ENCODE results near the gene SGSM2.

Gene SGSM2

GRCh38 chr17:2321399-2321798, 15.9 kb upstream of the SGSM2 start:
- H3K9me3 Mint-ChIP-seq = no peaks in the 10 kb centered on the region
- no peak overlapping the region for H3K4me3 Mint-ChIP-seq
- peaks cover 19% of the 10 kb centered on the region for H3K36me3 Mint-ChIP-seq
- H3K27me3 Mint-ChIP-seq = no peaks in the 10 kb centered on the region
- H3K27ac Mint-ChIP-seq = no peak overlapping the region
- H3K4me1 Mint-ChIP-seq = peaks cover 4% of the 10 kb centered on the region

DNA sequence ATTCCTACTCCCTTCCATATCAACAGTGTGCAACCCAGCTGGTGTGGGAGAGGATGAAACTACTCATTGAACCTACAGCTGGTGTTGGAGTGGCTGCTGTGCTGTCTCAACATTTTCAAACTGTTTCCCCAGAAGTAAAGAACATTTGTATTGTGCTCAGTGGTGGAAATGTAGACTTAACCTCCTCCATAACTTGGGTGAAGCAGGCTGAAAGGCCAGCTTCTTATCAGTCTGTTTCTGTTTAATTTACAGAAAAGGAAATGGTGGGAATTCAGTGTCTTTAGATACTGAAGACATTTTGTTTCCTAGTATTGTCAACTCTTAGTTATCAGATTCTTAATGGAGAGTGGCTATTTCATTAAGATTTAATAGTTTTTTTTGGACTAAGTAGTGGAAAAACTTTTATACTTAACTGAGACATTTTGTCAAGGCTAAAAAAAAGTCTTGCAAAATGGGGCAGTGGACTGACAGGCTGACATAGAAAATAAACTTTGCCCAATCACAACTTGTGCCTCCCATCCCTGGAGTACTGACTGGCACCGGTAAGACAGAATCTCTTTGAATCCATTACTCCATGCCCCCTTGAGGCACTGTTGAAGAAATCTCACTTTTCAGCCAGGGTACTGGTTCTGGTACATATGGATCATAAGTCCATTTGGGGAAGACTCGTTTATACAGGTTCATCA, 13.5 kb upstream of the SGSM2 start:
- H3K27me3 Mint-ChIP-seq = no peaks in the 10 kb centered on the region
- H3K4me3 Mint-ChIP-seq = no peak overlapping the region
- peaks cover 4% of the 10 kb centered on the region for H3K4me1 Mint-ChIP-seq
- H3K36me3 Mint-ChIP-seq = peaks cover 21% of the 10 kb centered on the region
- no peaks in the 10 kb centered on the region for H3K9me3 Mint-ChIP-seq
- no peak overlapping the region for H3K27ac Mint-ChIP-seq

DNA sequence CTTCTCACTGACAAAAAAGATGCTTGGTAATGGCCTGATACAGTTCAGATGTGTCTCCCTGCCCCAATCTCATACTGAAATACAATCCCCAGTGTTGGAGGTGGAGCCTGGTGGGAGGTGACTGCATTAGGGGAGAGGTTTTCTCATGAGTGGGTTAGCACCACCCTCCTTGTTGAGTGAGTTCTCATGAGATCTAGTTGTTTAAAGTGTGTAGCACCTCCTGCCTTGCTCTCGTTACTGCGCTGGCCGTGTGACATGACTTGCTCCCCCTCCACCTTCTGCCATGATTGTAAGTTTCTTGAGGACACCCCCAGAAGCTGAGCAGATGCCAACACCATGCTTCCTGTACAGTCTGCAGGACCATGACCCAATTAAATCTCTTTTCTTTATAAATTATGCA, 6.0 kb upstream of the SGSM2 start:
- Mint-ChIP-seq H3K4me1 (peaks cover 10% of the 10 kb centered on the region), H3K9me3 (no peaks in the 10 kb centered on the region), H3K36me3 (peaks cover 26% of the 10 kb centered on the region), H3K27me3 (no peaks in the 10 kb centered on the region), H3K4me3 (no peak overlapping the region), H3K27ac (no peak overlapping the region)

DNA sequence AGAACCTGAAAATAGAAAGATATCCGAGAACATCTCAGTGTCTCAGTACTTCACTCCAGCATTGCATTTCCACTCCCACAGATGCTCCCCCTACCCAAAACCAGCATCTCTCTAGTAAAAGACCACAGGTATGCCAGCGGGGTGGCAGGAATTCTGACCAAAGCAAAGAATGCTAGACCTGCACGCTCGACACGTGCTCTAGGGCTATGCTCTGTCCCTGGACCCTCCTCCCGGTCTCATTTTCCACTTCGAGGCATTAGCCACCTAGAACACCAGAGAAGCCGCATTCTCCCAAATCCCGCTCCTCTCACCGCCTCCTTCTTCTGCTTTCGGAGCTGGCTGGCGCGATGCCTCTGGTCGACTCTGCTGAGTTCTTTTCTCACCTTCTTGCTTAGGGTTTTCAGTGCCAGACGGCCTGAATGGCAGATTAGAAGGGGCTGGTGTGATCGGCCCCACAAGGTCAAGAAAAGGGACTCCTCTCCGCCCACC, 1.5 kb upstream of the SGSM2 start:
- Mint-ChIP-seq H3K4me1 (peaks cover 14% of the 10 kb centered on the region), H3K27ac (peak overlapping the region; percentile 99), H3K27me3 (no peaks in the 10 kb centered on the region), H3K36me3 (peaks cover 14% of the 10 kb centered on the region), H3K9me3 (no peaks in the 10 kb centered on the region), H3K4me3 (no peak overlapping the region)

- peaks cover 14% of the 10 kb centered on the region for H3K36me3 Mint-ChIP-seq
- peaks cover 14% of the 10 kb centered on the region for H3K4me1 Mint-ChIP-seq
- H3K4me3 Mint-ChIP-seq = peak within 1 kb of the TSS; percentile 77
- no peaks in the 10 kb centered on the region for H3K9me3 Mint-ChIP-seq
- H3K27ac Mint-ChIP-seq = peak within 1 kb of the TSS; percentile 99
- no peaks in the 10 kb centered on the region for H3K27me3 Mint-ChIP-seq
These were observed 968 bp upstream of the SGSM2 start, which contains the start of gene TSR1 for GRCh38 chr17:2336215-2336851. TSR1 (minus strand) TSS chr17:2336457; CDS start chr17:2336427, 30 bp downstream.

- Mint-ChIP-seq H3K4me1 (peaks cover 17% of the 10 kb centered on the region), H3K27me3 (no peaks in the 10 kb centered on the region), H3K27ac (peak overlapping the region; percentile 70), H3K9me3 (no peaks in the 10 kb centered on the region), H3K4me3 (peak overlapping the region; percentile 86), H3K36me3 (peaks cover 17% of the 10 kb centered on the region)
These were observed 428 bp downstream of the SGSM2 start for GRCh38 chr17:2337544-2338314.

DNA sequence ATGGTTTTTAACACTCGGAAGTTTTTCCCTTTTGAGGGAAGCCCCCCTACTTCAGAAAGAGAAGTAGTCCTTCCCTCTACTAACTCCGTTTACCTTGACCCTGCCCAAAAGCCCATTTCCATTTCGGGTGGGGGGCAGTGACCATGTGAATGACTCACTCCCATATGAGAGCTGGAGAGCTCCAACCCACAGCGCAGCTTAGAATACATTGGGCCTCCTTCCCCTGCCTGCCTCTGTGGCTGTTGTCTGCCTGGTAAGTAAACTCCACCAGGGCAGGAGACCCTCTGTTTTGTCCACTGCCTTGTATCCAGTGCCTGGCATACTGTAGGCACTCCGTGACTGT, 985 bp downstream of the SGSM2 start:
- Mint-ChIP-seq H3K27me3 (no peaks in the 10 kb centered on the region), H3K27ac (peak overlapping the region; percentile 70), H3K36me3 (peaks cover 17% of the 10 kb centered on the region), H3K4me1 (peaks cover 20% of the 10 kb centered on the region), H3K4me3 (peak overlapping the region; percentile 86), H3K9me3 (no peaks in the 10 kb centered on the region)

GRCh38 chr17:2343421-2343820, 6.1 kb downstream of the SGSM2 start:
- Mint-ChIP-seq H3K27ac (no peak overlapping the region), H3K4me3 (no peak overlapping the region), H3K4me1 (peaks cover 20% of the 10 kb centered on the region), H3K36me3 (peaks cover 4% of the 10 kb centered on the region), H3K27me3 (no peaks in the 10 kb centered on the region), H3K9me3 (no peaks in the 10 kb centered on the region)

DNA sequence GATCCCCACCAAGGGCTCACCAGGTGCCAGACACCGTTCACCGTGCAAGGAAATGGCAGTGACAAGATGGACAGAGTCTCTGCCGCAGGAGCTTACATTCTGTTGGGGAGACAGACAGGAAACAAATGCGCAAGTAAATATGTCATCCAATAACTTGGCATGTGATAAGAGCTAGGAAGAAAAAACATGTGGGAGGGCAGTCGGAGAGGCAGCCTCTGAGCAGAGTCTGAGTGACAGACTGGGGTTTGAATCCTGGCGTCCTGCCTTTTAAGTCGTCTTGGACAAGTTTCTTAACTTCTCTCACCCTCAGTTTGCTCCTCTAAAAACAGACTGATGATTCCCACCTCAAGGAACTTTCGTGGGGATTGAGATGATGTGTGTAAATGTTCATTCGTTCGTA, 7.2 kb downstream of the SGSM2 start:
- H3K27me3 Mint-ChIP-seq = no peaks in the 10 kb centered on the region
- H3K4me1 Mint-ChIP-seq = peaks cover 13% of the 10 kb centered on the region
- no peak overlapping the region for H3K27ac Mint-ChIP-seq
- no peaks in the 10 kb centered on the region for H3K9me3 Mint-ChIP-seq
- no peak overlapping the region for H3K4me3 Mint-ChIP-seq
- H3K36me3 Mint-ChIP-seq = peaks cover 4% of the 10 kb centered on the region

DNA sequence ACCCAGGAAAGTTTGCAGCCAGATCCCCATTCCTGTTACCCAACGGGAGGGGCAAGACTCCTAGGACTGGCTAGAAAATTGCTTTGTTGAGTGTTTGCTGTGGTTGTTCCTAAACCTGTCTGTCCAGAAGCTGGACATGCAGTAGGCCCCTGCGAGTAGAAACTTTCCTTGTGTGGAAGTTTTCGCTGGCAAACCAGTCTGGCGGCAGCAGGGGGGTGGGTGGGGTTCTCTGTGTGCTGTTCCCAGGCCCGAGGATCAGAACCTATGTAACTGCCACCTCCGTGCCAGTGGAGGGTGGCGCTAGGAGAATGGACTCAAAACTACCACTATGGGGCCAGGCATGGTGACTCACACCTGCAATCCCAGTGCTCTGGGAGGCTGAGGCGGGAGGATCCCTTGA, 9.2 kb downstream of the SGSM2 start:
- H3K9me3 Mint-ChIP-seq = no peaks in the 10 kb centered on the region
- H3K36me3 Mint-ChIP-seq = peaks cover 4% of the 10 kb centered on the region
- H3K27me3 Mint-ChIP-seq = no peaks in the 10 kb centered on the region
- H3K4me1 Mint-ChIP-seq = peaks cover 10% of the 10 kb centered on the region
- no peak overlapping the region for H3K27ac Mint-ChIP-seq
- H3K4me3 Mint-ChIP-seq = no peak overlapping the region

- H3K27me3 Mint-ChIP-seq = no peaks in the 10 kb centered on the region
- H3K4me1 Mint-ChIP-seq = peaks cover 7% of the 10 kb centered on the region
- no peak overlapping the region for H3K4me3 Mint-ChIP-seq
- no peak overlapping the region for H3K27ac Mint-ChIP-seq
- no peaks in the 10 kb centered on the region for H3K9me3 Mint-ChIP-seq
- H3K36me3 Mint-ChIP-seq = peaks cover 2% of the 10 kb centered on the region
These were observed 10.7 kb downstream of the SGSM2 start for GRCh38 chr17:2347805-2348685.

DNA sequence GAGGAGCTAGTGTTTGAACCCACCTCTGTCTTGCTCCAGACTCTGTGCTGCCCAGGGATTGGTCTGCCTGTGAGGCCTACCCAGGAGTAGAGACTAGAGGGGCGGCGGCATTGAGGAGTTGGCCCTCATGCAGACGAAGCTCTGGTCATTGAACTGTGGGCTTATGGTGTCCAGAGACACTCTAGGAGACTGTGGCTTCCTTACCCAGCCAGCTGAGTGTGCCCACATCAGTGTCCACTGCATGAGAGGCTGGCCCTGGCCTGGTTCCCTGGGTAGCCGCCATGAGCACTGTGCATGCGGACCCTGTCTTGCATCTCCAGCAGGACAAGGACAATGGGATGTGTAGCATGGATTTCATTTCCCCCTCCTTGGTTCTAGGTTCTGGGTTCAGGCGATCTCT, 14.0 kb downstream of the SGSM2 start:
- Mint-ChIP-seq H3K9me3 (no peaks in the 10 kb centered on the region), H3K27ac (no peak overlapping the region), H3K4me1 (peaks cover 16% of the 10 kb centered on the region), H3K36me3 (no peaks in the 10 kb centered on the region), H3K27me3 (no peaks in the 10 kb centered on the region), H3K4me3 (no peak overlapping the region)

DNA sequence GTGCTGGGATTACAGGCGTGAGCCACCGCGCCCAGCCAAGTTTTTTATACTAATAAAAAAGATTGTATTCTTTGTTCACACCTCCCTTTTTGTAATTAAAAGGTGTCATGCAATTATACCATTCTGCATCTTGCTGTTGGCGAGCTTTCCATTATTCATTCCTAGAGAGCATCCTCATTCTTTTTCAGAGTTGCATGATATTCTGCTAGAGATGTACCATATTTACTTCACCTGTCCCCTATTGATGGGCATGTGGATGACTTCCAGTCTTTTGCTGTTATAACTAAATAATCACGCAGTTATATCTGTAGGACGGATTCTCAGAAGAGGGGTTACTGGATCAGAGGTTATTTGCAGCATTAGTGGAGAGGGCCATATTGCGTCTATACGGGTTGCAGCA, 17.0 kb downstream of the SGSM2 start:
- Mint-ChIP-seq H3K27ac (peak overlapping the region; percentile 10), H3K4me3 (peak overlapping the region; percentile 70), H3K4me1 (peaks cover 16% of the 10 kb centered on the region)

GRCh38 chr17:2357237-2357636, 19.9 kb downstream of the SGSM2 start:
- no peak overlapping the region for H3K27ac Mint-ChIP-seq
- peaks cover 16% of the 10 kb centered on the region for H3K4me1 Mint-ChIP-seq
- H3K9me3 Mint-ChIP-seq = no peaks in the 10 kb centered on the region
- H3K4me3 Mint-ChIP-seq = no peak overlapping the region
- H3K27me3 Mint-ChIP-seq = no peaks in the 10 kb centered on the region
- H3K36me3 Mint-ChIP-seq = no peaks in the 10 kb centered on the region

More for the DNA sequence above, 17.0 kb downstream of the SGSM2 start:
- no peaks in the 10 kb centered on the region for H3K27me3 Mint-ChIP-seq
- H3K9me3 Mint-ChIP-seq = no peaks in the 10 kb centered on the region
- no peaks in the 10 kb centered on the region for H3K36me3 Mint-ChIP-seq

DNA sequence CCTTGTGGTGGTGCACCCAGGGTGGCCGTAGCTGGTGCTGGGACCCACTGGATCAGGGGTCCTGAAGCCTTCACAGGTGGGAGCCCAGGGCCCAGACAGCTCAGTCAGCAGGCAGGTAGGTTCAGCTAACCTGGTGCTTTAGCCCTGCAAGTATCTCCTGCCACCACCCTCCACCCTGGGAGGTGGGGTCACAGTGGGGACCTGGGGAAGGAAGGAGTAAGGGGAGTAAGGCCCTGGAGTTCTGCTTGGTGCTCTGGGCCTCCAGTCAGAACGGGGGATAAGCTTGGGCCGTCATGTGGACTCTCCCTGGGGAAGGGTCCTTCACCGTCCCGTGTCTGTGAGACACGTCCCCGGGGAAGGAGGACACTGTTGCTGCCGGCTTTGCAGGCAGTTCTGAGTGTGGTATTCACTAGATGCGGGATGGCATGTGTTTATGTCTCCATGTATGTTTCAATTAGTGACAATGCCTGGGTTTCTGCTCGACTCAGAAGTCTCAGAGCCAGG, 20.7 kb downstream of the SGSM2 start:
- Mint-ChIP-seq H3K27ac (no peak overlapping the region), H3K27me3 (no peaks in the 10 kb centered on the region), H3K4me1 (peaks cover 15% of the 10 kb centered on the region), H3K9me3 (no peaks in the 10 kb centered on the region), H3K4me3 (no peak overlapping the region), H3K36me3 (no peaks in the 10 kb centered on the region)

Measured in activated naive CD4-positive, alpha-beta T cell treated with anti-CD3 and anti-CD28 coated beads, Interleukin-2, amount 50 U/mL, for 24 hours (primary cell).